Stimulated activated CD8-positive, alpha-beta memory T cell treated with anti-CD3 and anti-CD28 coated beads, Interleukin-4, amount 100 ng/mL, for 4 hours (primary cell): ENCODE data around the gene OR51B5.
"Not testable (repeated sequence)": the region's sequence is repeated elsewhere in the genome, so short reads cannot be mapped to it uniquely, and the experiment has no call there.

Source experiments
- DNase-seq, 2 donors: peaks; one replicate each; pipeline ENCODE4 v3.0.0-alpha.2; 2020; ENCODE audit warnings: low read depth in 2 of 2, low spot score in 1 of 2

Gene OR51B5

GRCh38 chr11:5336331-5336730, 7.0 kb downstream of the OR51B5 start:
- DNase-seq: no peak

- no peak for DNase-seq
Measured at GRCh38 chr11:5335170-5335569, 8.2 kb downstream of the OR51B5 start.

- no peak for DNase-seq
Measured at GRCh38 chr11:5324197-5324596, 19.1 kb downstream of the OR51B5 start, which contains the start of gene OR51B2. OR51B2 (minus strand) TSS chr11:5324297; CDS start chr11:5324297, 0 bp downstream.

- no peak for DNase-seq
Measured at GRCh38 chr11:5317292-5317691, 26.0 kb downstream of the OR51B5 start.

- not testable (repeated sequence) for DNase-seq
Measured at GRCh38 chr11:5313326-5314023, 29.8 kb downstream of the OR51B5 start.

- DNase-seq: no peak
Measured at GRCh38 chr11:5310423-5310822, 32.9 kb downstream of the OR51B5 start.

- no peak for DNase-seq
Measured at GRCh38 chr11:5307256-5308019, 35.9 kb downstream of the OR51B5 start.

- DNase-seq: no peak
Measured at GRCh38 chr11:5304046-5304445, 39.3 kb downstream of the OR51B5 start.

- no peak for DNase-seq
Measured at GRCh38 chr11:5303626-5304025, 39.7 kb downstream of the OR51B5 start.

- DNase-seq: no peak
Measured at GRCh38 chr11:5301846-5302245, 41.5 kb downstream of the OR51B5 start, which contains the start of gene OR51B4. OR51B4 (minus strand) TSS chr11:5301946; CDS start chr11:5301946, 0 bp downstream.

GRCh38 chr11:5300251-5300650, 43.1 kb downstream of the OR51B5 start:
- no peak for DNase-seq

GRCh38 chr11:5298451-5298850, 44.9 kb downstream of the OR51B5 start:
- DNase-seq: no peak

- DNase-seq: no peak
Measured at GRCh38 chr11:5297721-5298323, 45.5 kb downstream of the OR51B5 start.

GRCh38 chr11:5294342-5294995, 48.9 kb downstream of the OR51B5 start:
- DNase-seq: not testable (repeated sequence)

GRCh38 chr11:5293028-5293427, 50.3 kb downstream of the OR51B5 start:
- DNase-seq: no peak
